Glutamatergic neuron (in vitro differentiated cells): ENCODE measurements around the gene SUGCT. TPM values are rescaled to one million over a fixed set of nuclear protein-coding genes. Genes with fewer than 3 reads are reported as not detected.
"Not testable (repeated sequence)": the region's sequence is repeated elsewhere in the genome, so short reads cannot be mapped to it uniquely, and the experiment has no call there.

ENCODE experiments used
- DNase-seq: peaks from one replicate; pipeline ENCODE4 v3.0.0; 2022
- H3K27ac Mint-ChIP-seq: one replicate; pipeline ENCODE4 v1.8.0; 2020; ENCODE audit warnings: mild to moderate bottlenecking, mixed read lengths, inconsistent platforms; ENCODE audit not compliant: unreplicated experiment
- H3K27me3 Mint-ChIP-seq: one replicate; pipeline ENCODE4 v1.8.0; 2020; ENCODE audit warnings: mild to moderate bottlenecking, moderate library complexity, mixed read lengths, inconsistent platforms; ENCODE audit not compliant: unreplicated experiment
- H3K36me3 Mint-ChIP-seq: one replicate; pipeline ENCODE4 v1.8.0; 2020; ENCODE audit warnings: mild to moderate bottlenecking, mixed read lengths, inconsistent platforms; ENCODE audit not compliant: unreplicated experiment
- H3K4me1 Mint-ChIP-seq: one replicate; pipeline ENCODE4 v1.8.0; 2020; ENCODE audit warnings: mild to moderate bottlenecking, low read depth, mixed read lengths, inconsistent platforms; ENCODE audit not compliant: unreplicated experiment
- H3K4me3 Mint-ChIP-seq: one replicate; pipeline ENCODE4 v1.8.0; 2020; ENCODE audit warnings: mild to moderate bottlenecking, mixed read lengths, inconsistent platforms; ENCODE audit not compliant: unreplicated experiment
- H3K9me3 Mint-ChIP-seq: one replicate; pipeline ENCODE4 v1.8.0; 2020; ENCODE audit warnings: mild to moderate bottlenecking, moderate library complexity, mixed read lengths, inconsistent platforms; ENCODE audit not compliant: unreplicated experiment
- CTCF ChIP-seq: fragments of 200-600 bp; sonication (generic); IDR thresholded peaks from one replicate; pipeline ENCODE4 v1.5.0; 2021; ENCODE audit not compliant: partially characterized antibody, unreplicated experiment
- total RNA-seq: library from RNA; stranded (reverse); fragmentation: NEBNext Ultra II Directional; extraction: Animal tissue kit (Norgen Biotek cat#: 25700); gene quantifications from one replicate; pipeline ENCODE4 v1.2.1, GENCODE V29; 2021; ENCODE audit not compliant: unreplicated experiment

SUGCT gene
- total RNA-seq, 1 donor from 2014 or later = 1.2 TPM

- Mint-ChIP-seq H3K4me1 (no peaks in the 10 kb centered on the region), H3K27me3 (no peaks in the 10 kb centered on the region), H3K4me3 (no peak overlapping the region), H3K9me3 (peaks cover 2% of the 10 kb centered on the region), H3K27ac (no peak overlapping the region), H3K36me3 (no peaks in the 10 kb centered on the region)
- no peak for TF ChIP-seq CTCF
- DNase-seq = no peak
Observed at GRCh38 chr7:40401406-40401805, 266.6 kb downstream of the SUGCT start.

- H3K4me1 Mint-ChIP-seq = no peaks in the 10 kb centered on the region
- TF ChIP-seq CTCF = no peak
- no peaks in the 10 kb centered on the region for H3K36me3 Mint-ChIP-seq
- H3K27ac Mint-ChIP-seq = no peak overlapping the region
- DNase-seq = no peak
- H3K27me3 Mint-ChIP-seq = no peaks in the 10 kb centered on the region
- H3K9me3 Mint-ChIP-seq = peaks cover 2% of the 10 kb centered on the region
- H3K4me3 Mint-ChIP-seq = no peak overlapping the region
Observed at GRCh38 chr7:40402661-40403060, 267.9 kb downstream of the SUGCT start.

- Mint-ChIP-seq H3K36me3 (no peaks in the 10 kb centered on the region), H3K27ac (no peak overlapping the region), H3K27me3 (no peaks in the 10 kb centered on the region), H3K4me3 (no peak overlapping the region), H3K9me3 (peaks cover 2% of the 10 kb centered on the region), H3K4me1 (no peaks in the 10 kb centered on the region)
- DNase-seq = no peak
- no peak for TF ChIP-seq CTCF
Observed at GRCh38 chr7:40403703-40404476, 269.1 kb downstream of the SUGCT start.

- TF ChIP-seq CTCF = no peak
- H3K27ac Mint-ChIP-seq = no peak overlapping the region
- H3K27me3 Mint-ChIP-seq = no peaks in the 10 kb centered on the region
- peaks cover 3% of the 10 kb centered on the region for H3K9me3 Mint-ChIP-seq
- no peaks in the 10 kb centered on the region for H3K4me1 Mint-ChIP-seq
- H3K36me3 Mint-ChIP-seq = no peaks in the 10 kb centered on the region
- H3K4me3 Mint-ChIP-seq = no peak overlapping the region
- DNase-seq = no peak
Observed at GRCh38 chr7:40405991-40406390, 271.2 kb downstream of the SUGCT start.

GRCh38 chr7:40412323-40412722, 277.5 kb downstream of the SUGCT start:
- Mint-ChIP-seq H3K27me3 (no peaks in the 10 kb centered on the region), H3K4me1 (no peaks in the 10 kb centered on the region), H3K4me3 (no peak overlapping the region), H3K36me3 (no peaks in the 10 kb centered on the region), H3K27ac (no peak overlapping the region), H3K9me3 (peaks cover 2% of the 10 kb centered on the region)
- TF ChIP-seq CTCF = no peak
- no peak for DNase-seq

DNA sequence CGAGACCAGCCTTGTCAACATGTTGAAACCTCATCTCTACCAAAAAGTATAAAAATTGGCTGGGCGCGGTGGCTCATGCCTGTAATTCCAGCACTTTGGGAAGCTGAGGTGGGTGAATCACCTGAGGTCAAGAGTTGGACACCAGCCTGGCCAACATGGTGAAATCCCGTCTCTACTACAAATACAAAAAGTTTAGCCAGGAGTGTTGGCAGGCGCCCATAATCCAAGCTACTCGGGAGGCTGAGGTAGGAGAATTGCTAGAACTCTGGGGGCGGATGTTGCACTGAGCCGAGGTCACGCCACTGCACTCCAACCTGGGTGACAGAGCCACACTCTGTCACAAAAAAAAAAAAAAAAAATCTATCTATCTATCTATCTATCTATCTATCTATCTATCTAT, 279.9 kb downstream of the SUGCT start:
- not testable (repeated sequence) for H3K4me3 Mint-ChIP-seq, H3K27ac Mint-ChIP-seq, H3K4me1 Mint-ChIP-seq

More for the DNA sequence above, 279.9 kb downstream of the SUGCT start:
- not testable (repeated sequence) for H3K9me3 Mint-ChIP-seq, H3K36me3 Mint-ChIP-seq, H3K27me3 Mint-ChIP-seq, DNase-seq
